ENCODE data around the gene MAGEA8.

DNA sequence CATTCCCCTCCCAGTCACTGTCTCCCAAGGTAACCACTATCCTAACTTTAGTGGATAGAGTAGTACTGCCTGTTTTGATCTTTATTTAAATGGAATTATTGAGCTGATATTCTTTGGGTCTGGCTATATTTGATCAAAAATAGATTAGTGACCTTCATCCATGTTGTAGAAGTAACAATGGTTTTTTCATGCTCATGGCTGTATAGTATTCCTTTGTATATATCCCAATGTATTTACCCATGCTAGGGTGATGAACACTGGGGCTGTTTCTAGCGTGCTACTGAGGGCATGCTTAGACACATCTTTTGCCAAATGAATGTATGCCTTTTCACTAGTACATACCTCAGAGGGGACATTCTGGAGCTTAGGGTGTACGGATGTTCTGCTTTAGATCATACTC is 10.1 kb upstream of the MAGEA8 start:
- TF ChIP-seq ZNF232 (CRISPR knock-in tag; IDR thresholded peaks at IDR 0.05) (no peak), ZBTB43 (CRISPR knock-in tag; IDR thresholded peaks at IDR 0.05) (no peak), RCOR1 (IDR thresholded peaks at IDR 0.05; ENCODE audit: borderline replicate concordance in 1 of 2, low read depth in 2 of 2, low read length in 2 of 2) (no peak), ZBTB1 (CRISPR knock-in tag; IDR thresholded peaks at IDR 0.05; ENCODE audit: borderline replicate concordance, low read depth) (no peak), CBX2 (IDR thresholded peaks at IDR 0.05; ENCODE audit: insufficient read depth, low read length, poor library complexity, severe bottlenecking) (no peak), CTCF (IDR thresholded peaks at IDR 0.05 in 2 of 3, conservative IDR thresholded peaks at IDR 0.05 in 1 of 3; ENCODE audit: insufficient read depth in 2 of 3, low read depth in 1 of 3, low read length in 3 of 3) (no peak), ATF3 (IDR thresholded peaks at IDR 0.05) (no peak), ATF3 (CRISPR knock-in tag; conservative IDR thresholded peaks at IDR 0.05) (no peak), GTF2A2 (tag; IDR thresholded peaks at IDR 0.05) (no peak), DDX20 (tag; IDR thresholded peaks at IDR 0.05; ENCODE audit: low read depth) (no peak), BMI1 (IDR thresholded peaks at IDR 0.05; ENCODE audit: low read length) (no peak), FOXP1 (CRISPR knock-in tag; IDR thresholded peaks at IDR 0.05) (no peak), NFE2 (IDR thresholded peaks at IDR 0.05; ENCODE audit: low read depth) (no peak), ZNF274 (IDR thresholded peaks at IDR 0.05; ENCODE audit: borderline replicate concordance, low read depth, low read length) (no peak)

Data from K562 (cell line).